ENCODE measurements around the gene ADAMTS12.

The ADAMTS12 gene

DNA sequence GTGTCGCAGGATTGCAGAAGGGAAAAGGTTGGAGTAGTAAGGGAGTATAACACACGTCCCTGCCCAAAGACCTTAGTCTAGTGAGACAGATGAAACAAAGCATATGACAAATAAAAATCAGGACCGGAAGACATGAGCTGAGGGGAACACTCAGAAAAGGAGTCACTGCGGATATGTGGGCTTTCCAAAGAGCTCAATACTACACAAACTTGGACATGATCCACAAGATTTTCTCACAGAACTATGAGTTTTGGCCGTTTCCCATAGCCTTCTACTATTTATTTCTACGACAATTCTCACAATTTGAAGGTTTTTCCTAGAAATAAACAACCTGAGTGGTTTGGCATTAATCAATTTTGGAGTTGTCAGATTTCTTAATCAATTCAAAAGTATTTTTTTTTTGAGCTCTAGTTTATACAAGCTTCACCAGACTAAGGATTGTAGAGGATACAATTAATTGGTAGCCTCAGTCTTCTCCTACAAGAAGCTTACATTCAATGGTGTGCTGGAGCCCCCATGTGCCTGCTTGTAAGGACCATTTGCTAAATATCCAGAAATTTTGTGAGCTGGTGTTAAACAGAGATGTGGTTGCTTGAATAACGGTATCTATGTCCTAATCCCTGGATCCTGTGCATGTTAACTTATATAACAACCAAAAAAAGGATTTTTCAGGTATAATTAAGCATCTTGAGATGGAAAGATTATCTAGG lies 91.4 kb downstream of the ADAMTS12 start:
- no peak for DNase-seq (ENCODE audit: low read depth)

DNA sequence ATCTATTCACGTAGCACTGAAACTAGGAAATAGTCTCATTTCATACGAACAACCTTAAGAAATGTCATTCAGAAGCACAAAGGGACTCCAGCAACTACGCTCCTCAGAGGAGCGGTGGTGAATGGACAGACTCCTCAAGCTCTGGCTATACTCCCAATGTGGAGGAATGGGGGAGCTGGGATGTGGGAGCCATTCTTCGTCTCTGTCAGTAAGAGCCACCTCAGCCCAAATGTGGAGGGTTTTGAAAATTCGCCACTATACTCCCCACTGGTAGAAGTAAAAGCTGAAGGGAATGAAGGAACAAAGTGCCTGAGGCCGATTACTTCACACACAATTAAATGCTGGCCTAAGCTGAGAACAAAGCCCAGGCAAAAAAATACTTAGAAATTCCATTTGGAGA lies 96.3 kb downstream of the ADAMTS12 start:
- no peak for DNase-seq (ENCODE audit: low read depth)

DNA sequence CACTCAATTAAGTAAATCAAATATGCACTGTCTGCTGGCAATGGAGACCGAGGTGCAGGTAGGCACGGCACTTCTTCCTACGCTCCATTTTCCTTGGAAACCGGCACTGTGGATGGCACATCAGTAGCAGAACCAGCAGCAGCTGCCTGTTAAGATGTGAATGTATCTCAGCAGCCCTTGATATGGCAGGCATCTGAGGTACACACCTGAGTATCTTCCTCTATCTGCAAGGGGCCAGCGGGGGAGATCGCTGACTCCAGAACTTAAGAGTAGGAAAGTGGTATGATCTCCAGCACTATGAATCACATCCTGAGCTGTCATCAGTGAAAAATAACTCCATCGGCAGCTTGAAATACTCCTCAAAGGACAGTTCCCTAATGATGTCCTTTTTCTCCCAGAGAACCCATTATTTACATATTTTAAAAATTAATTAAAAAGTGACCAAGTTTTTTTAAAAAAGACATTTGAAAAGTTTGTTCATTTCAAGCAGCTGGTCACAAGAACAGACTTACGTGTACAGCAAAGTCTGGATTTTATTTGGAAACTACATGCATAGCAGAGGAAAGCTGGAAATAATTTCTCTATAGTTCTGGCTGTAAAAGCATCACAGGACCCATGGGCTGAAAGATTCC lies 97.1 kb downstream of the ADAMTS12 start:
- no peak for DNase-seq (ENCODE audit: low read depth)

DNA sequence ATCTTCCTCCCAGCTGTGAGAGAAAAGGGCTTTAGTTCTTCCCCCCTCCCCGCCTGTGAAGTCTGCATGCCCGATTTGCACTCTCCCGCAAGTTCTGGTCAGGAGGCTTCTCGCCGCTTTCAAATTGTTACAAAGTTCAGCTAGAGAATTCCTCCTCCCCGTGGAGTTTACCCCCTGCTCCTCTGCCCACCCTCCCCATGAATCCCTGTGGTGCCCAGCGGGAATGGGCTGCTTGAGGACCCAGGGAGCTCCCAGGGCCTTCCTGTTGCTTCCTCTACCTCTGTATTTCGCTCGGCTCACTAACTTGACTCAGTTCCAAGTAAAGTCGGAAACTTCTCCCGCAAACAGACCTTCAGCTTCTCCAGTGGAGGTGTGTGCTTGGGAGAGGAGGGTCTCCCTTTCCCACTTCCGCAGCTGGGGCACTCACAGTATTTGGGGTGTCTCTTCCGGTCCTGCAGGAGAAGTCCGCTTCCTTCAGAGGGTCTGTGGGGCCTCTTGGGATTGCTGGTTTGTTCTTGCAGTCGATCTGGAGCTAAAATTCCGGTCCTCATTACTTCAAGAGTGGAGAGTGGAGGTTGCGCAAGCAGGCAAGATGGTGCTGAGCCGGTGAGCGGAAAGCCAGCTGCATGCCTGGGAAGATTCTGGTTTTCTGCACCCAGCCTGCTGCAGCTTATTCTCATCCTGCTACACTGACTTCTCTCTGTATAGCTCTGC lies 97.8 kb downstream of the ADAMTS12 start:
- DNase-seq (ENCODE audit: low read depth): no peak

GRCh38 chr5:33793276-33793675 lies 98.5 kb downstream of the ADAMTS12 start:
- DNase-seq (ENCODE audit: low read depth): no peak

GRCh38 chr5:33792559-33792958 lies 99.2 kb downstream of the ADAMTS12 start:
- no peak for DNase-seq (ENCODE audit: low read depth)

DNA sequence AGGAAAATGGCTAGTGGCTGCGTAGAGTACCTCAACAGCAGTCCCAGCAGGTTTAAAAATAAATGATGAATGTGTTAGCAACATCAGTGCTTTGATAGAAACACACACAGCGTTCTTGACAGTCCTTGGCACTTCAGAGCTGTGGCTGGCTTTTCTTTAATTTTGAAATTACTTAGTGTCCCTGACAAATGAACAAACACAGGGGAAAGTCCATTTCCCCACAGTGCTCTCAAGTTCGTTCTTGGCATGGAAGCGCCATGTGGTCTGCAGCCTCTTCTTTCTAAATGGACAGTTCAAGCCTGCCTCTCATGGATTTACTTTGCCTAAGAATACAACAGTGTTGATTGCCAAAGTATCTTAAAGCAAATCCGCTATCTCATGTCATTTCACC lies 102.2 kb downstream of the ADAMTS12 start:
- no peak for DNase-seq (ENCODE audit: low read depth)

- DNase-seq (ENCODE audit: low read depth): no peak
Measured at GRCh38 chr5:33788922-33789566, 102.7 kb downstream of the ADAMTS12 start.

- no peak for DNase-seq (ENCODE audit: low read depth)
Measured at GRCh38 chr5:33785571-33785970, 106.2 kb downstream of the ADAMTS12 start.

DNA sequence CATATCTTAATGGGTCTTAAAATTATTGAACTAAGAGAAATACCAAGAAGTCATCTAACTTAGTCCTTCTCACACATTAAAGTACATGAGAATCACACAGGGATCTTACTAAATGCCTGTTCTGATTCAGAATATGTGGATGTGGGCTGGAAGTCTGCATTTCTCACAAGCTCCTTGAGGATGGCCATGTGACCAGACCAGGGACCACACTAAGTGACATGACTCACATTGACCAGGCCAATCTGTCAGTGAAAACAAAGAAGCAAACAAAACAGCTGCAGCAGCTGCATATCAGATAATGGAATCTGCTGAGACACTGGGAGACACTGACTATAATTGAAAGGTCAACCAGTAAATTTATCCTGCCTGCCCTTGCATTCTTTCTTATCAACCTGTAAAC lies 110.5 kb downstream of the ADAMTS12 start:
- DNase-seq (ENCODE audit: low read depth): no peak

DNA sequence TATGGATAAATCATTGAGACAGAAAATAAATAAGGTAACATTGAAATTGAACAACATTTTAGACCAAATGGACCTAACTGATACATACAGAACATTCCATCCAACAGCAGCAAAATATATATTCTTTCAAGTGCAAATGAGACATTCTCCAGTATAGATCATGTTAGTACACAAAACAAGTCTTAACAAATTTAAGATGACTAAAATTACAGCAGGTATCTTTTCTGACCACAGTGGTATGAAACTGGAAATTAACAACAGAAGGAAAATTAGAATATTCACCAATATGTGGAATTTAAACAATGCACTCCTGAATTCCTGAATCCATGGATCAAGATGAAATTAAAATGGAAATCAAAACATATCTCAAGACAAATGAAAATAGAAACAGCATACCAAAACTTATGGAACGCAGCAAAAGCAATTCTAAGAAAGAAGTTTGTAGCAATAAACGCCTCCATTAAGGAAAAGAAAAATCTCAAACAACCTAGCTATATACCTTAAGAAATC lies 115.6 kb downstream of the ADAMTS12 start:
- no peak for DNase-seq (ENCODE audit: low read depth)

GRCh38 chr5:33774341-33774740 lies 117.4 kb downstream of the ADAMTS12 start:
- DNase-seq (ENCODE audit: low read depth): no peak

DNA sequence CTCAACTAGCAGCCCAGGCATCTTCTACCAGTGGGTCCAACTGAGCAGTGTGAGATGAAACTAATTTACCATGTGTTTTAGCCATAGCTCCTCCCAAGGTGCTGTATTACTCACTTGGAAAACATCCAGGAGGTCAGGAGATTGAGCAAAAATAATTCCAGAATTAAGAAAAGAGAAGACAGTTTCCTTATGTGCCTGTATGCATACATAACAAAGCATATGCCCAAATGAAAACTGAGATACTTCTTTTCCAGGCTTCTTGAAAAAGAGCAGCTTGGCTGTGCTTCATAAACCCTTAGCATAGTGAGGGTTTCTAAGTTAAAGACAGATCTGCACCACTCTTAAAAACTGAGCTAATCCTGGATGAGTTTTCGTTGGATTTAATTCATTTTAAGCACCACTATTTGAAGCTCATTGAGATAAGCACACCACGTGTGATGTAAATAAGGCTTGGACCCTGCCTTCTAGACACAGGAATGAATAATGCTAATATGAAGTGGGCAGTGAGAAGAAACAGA lies 119.4 kb downstream of the ADAMTS12 start:
- DNase-seq (ENCODE audit: low read depth): no peak

DNA sequence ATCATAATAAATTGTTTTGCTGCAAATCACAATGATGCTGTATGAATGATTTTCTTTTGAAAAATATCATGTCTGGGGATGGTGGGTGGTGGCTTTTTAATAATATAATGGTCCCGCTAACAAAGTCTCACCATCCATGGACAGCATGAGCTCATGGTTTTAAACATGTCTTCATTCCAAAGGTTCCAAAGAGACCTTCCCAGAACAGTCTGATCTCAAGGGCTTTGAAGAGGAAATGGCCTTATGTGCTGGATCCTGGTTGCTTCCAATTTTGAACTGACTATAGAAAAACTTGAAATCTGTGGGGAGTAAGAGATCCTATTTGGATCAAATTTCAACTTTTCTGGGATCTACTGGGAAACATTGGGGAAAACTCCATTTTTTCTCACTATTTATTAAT lies 121.8 kb downstream of the ADAMTS12 start:
- DNase-seq (ENCODE audit: low read depth): no peak

GRCh38 chr5:33769196-33769595 lies 122.6 kb downstream of the ADAMTS12 start:
- no peak for DNase-seq (ENCODE audit: low read depth)

- DNase-seq (ENCODE audit: low read depth): no peak
Measured at GRCh38 chr5:33766023-33766422, 125.8 kb downstream of the ADAMTS12 start.

DNA sequence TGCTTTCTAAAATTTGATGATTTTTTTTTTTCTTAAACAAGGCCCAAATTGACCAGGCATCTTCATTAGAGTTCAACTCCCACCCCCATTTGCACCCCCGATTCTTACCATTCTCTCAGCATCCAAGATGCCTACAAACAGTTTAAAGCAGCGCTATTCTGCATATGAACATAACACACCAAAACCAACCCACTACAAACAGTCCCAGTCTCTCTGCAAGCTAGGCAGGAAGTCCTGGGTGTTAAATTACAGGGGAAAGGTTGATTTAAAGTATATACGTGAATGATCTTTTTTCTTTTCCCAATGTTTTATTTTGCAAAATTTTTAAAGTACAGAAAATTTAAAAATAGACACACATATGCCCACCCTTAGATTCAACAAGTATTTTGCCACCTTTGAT lies 127.0 kb downstream of the ADAMTS12 start:
- no peak for DNase-seq (ENCODE audit: low read depth)

- DNase-seq (ENCODE audit: low read depth): no peak
Measured at GRCh38 chr5:33763435-33763834, 128.4 kb downstream of the ADAMTS12 start.

GRCh38 chr5:33762859-33763258 lies 128.9 kb downstream of the ADAMTS12 start:
- DNase-seq (ENCODE audit: low read depth): no peak

- DNase-seq (ENCODE audit: low read depth): no peak
Measured at GRCh38 chr5:33761139-33761538, 130.7 kb downstream of the ADAMTS12 start.

- no peak for DNase-seq (ENCODE audit: low read depth)
Measured at GRCh38 chr5:33758737-33759136, 133.1 kb downstream of the ADAMTS12 start.

DNA sequence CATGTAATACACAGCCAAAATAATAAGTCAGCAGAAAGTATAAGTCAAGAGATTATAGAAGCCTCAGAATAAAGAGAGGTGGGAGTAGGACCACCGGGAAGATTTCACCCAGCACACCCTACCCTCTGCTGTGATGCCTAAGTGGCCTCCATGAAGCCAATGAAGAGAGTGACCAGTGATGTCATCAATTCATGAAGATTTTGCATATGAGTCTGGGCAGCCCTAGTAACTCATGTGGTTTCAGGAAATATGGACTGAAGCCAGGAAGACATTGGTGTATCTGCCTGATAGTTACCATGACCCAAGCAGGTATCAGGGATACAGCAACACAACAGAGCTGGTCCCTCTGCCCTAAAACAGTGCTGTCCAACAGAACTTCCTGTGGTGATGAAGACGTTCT lies 135.3 kb downstream of the ADAMTS12 start:
- DNase-seq (ENCODE audit: low read depth): no peak
